Measurements from ENCODE around the gene FRA10AC1.

GRCh38 chr10:93673791-93674190, 28.6 kb downstream of the FRA10AC1 start:
- TF ChIP-seq MAX (IDR thresholded peaks at IDR 0.05), result no peak
- no peak for TF ChIP-seq MZF1 (CRISPR knock-in tag; IDR thresholded peaks at IDR 0.05; ENCODE audit: borderline replicate concordance)

All from HepG2 (cell line).